Upper lobe of left lung (tissue), 6 donors: ENCODE results near the gene DYNLT2. TPM values are rescaled to one million over a fixed set of nuclear protein-coding genes. Genes with fewer than 3 reads are reported as not detected.
A peak's percentile ranks its signal among the peaks of the same experiment; 100 is the strongest.

Experiments
- ATAC-seq, 2 donors: fragments of 200-7000 bp; cut with Tn5 transposase; one replicate each; pipeline ENCODE4 v1.9.1; 2022; ENCODE audit warnings: mild to moderate bottlenecking in 2 of 2, moderate library complexity in 2 of 2; ENCODE audit not compliant: low FRiP score in 2 of 2
- DNase-seq, 2 donors: peaks; one replicate each; pipeline ENCODE4 v3.0.0-alpha.2; 2019 to 2020
- H3K27ac ChIP-seq, 4 donors: fragments of 200-600 bp; sonication (generic); one replicate each; pipeline ENCODE4 v1.5.1; 2016 to 2019
- H3K27me3 ChIP-seq, 4 donors: fragments of 200-600 bp; sonication (generic); one replicate each; pipeline ENCODE4 v1.5.1; 2017 to 2019
- H3K36me3 ChIP-seq, 4 donors: fragments of 200-600 bp; sonication (generic); one replicate each; pipeline ENCODE4 v1.5.1; 2016 to 2019
- H3K4me1 ChIP-seq, 4 donors: fragments of 200-600 bp; sonication (generic); one replicate each; pipeline ENCODE4 v1.5.1; 2018 to 2019
- H3K4me3 ChIP-seq, 4 donors: fragments of 200-600 bp; sonication (generic); one replicate each; pipeline ENCODE4 v1.5.1; 2017 to 2019; ENCODE audit warnings: mild to moderate bottlenecking in 2 of 4, moderate library complexity in 1 of 4
- H3K9me3 ChIP-seq, 4 donors: fragments of 200-600 bp; sonication (generic); one replicate each; pipeline ENCODE4 v1.5.1; 2018 to 2019
- CTCF ChIP-seq, 6 experiments: fragments of 450-650 bp in 4 of 6; fragments of 200-600 bp in 2 of 6; sonication (generic) in 2 of 6; IDR thresholded peaks; one replicate each; pipeline ENCODE4 v1.5.1; 2016 to 2019; ENCODE audit warnings: antibody characterized with exemption in 6 of 6
- EP300 ChIP-seq, 4 donors: sonication (generic); formaldehyde crosslinking; IDR thresholded peaks; one replicate each; pipeline ENCODE4 v1.5.1; 2017; ENCODE audit warnings: antibody characterized with exemption in 4 of 4, control low read depth in 2 of 4
- POLR2A ChIP-seq, 4 donors: fragments of 450-650 bp; IDR thresholded peaks; one replicate each; pipeline ENCODE4 v1.5.1; 2016 to 2017; ENCODE audit warnings: antibody characterized with exemption in 4 of 4, mild to moderate bottlenecking in 2 of 4
- POLR2AphosphoS5 ChIP-seq, 2 donors: sonication (generic); formaldehyde crosslinking; IDR thresholded peaks; one replicate each; pipeline ENCODE4 v1.5.1; 2017; ENCODE audit warnings: antibody characterized with exemption in 2 of 2
- WGBS, 2 donors: methylation state at CpG; one replicate each; pipeline ENCODE4 v1.1.5; 2017 to 2018; 5-methylcytosine and 5-hydroxymethylcytosine counted together
- total RNA-seq, 6 donors: library from RNA; depleted of rRNA in 4 of 6; stranded (reverse); fragments of >200 nt in 4 of 6; gene quantifications; one replicate each; pipeline versions ENCODE4 v1.1.0 to v1.2.1, GENCODE V29; 2016 to 2021
- donor health status: DM: no; HTN: no; CAD: no; lungs with moderate emphysema.
- donor health status: DM: no; HTN: yes; CAD: no; lungs with severe emphysema.

Gene DYNLT2
- total RNA-seq, 6 donors from 2014 or later, result 0.89 to 6.3 (median 1.2) TPM

- Histone ChIP-seq H3K27me3 (no peaks in the 10 kb centered on the region), H3K27ac (no peak overlapping the region), H3K4me3 (no peak overlapping the region), H3K36me3 (no peaks in the 10 kb centered on the region), H3K4me1 (peaks cover 8 to 24% (median 14%) of the 10 kb centered on the region in 4 donors), H3K9me3 (no peaks in the 10 kb centered on the region)
- no peak for DNase-seq
- ATAC-seq, result no peak
- no peak for TF ChIP-seq POLR2AphosphoS5 (IDR thresholded peaks at IDR 0.05)
- TF ChIP-seq EP300 (IDR thresholded peaks at IDR 0.05), result no peak
- TF ChIP-seq POLR2A (IDR thresholded peaks at IDR 0.05), result no peak
- no peak for TF ChIP-seq CTCF (IDR thresholded peaks at IDR 0.05)
Measured at GRCh38 chr6:169726963-169727362, 24.4 kb downstream of the DYNLT2 start.

GRCh38 chr6:169726049-169726400 lies 25.3 kb downstream of the DYNLT2 start:
- H3K27ac ChIP-seq, result peak overlapping the region in 2 of 4 donors; percentile 91 to 93
- 87 to 100% methylated on average over 1 of the region's 1 CpG for WGBS, 2 donors
- no peaks in the 10 kb centered on the region for H3K27me3 ChIP-seq
- no peaks in the 10 kb centered on the region for H3K9me3 ChIP-seq
- ATAC-seq, result no peak
- no peak for DNase-seq
- H3K4me1 ChIP-seq, result peaks cover 11 to 33% (median 18%) of the 10 kb centered on the region in 4 donors
- H3K4me3 ChIP-seq, result no peak overlapping the region
- no peaks in the 10 kb centered on the region for H3K36me3 ChIP-seq
- TF ChIP-seq CTCF (IDR thresholded peaks at IDR 0.05) (no peak), POLR2AphosphoS5 (IDR thresholded peaks at IDR 0.05) (no peak), EP300 (IDR thresholded peaks at IDR 0.05) (no peak), POLR2A (IDR thresholded peaks at IDR 0.05) (no peak)

- peak; percentile 71 to 74 for ATAC-seq
- no peaks in the 10 kb centered on the region for H3K36me3 ChIP-seq
- 26 to 27% methylated on average over 28 to 29 of the region's 29 CpGs for WGBS, 2 donors
Measured at GRCh38 chr6:169725125-169726048, 26.0 kb downstream of the DYNLT2 start.

GRCh38 chr6:169724494-169725124 lies 26.8 kb downstream of the DYNLT2 start, which contains the start of gene PHF10:
TSS of gene PHF10 (minus strand) at chr6:169724500. CDS start at chr6:169723931, 569 bp downstream.
- DNase-seq, result peak; percentile 49 to 93
- peak; percentile 46 to 68 for ATAC-seq
- 1% methylated on average over 41 of the region's 89 CpGs; no CpG with 5 or more reads in 1 of the 2 donors for WGBS, 2 donors

More at GRCh38 chr6:169725125-169726048, 26.0 kb downstream of the DYNLT2 start:
- DNase-seq, result peak in 1 of 2 donors; percentile 72
- peak overlapping the region; percentile 85 to 97 (median 92) for H3K27ac ChIP-seq
- peaks cover 11 to 35% (median 18%) of the 10 kb centered on the region in 4 donors for H3K4me1 ChIP-seq
- TF ChIP-seq POLR2A (IDR thresholded peaks at IDR 0.05), result peak in 2 of 4 donors; percentile 5 to 33
- TF ChIP-seq EP300 (IDR thresholded peaks at IDR 0.05), result peak in 1 of 4 donors; percentile 15
- no peak for TF ChIP-seq CTCF (IDR thresholded peaks at IDR 0.05)
- TF ChIP-seq POLR2AphosphoS5 (IDR thresholded peaks at IDR 0.05), result peak; percentile 24 to 56
- H3K4me3 ChIP-seq, result peak overlapping the region; percentile 46 to 93 (median 85)
- H3K27me3 ChIP-seq, result no peaks in the 10 kb centered on the region
- no peaks in the 10 kb centered on the region for H3K9me3 ChIP-seq

More at GRCh38 chr6:169724494-169725124, 26.8 kb downstream of the DYNLT2 start, which contains the start of gene PHF10:
- H3K36me3 ChIP-seq, result no peaks in the 10 kb centered on the region
- peaks cover 11 to 35% (median 18%) of the 10 kb centered on the region in 4 donors for H3K4me1 ChIP-seq
- peak within 1 kb of the TSS; percentile 55 to 93 (median 85) for H3K4me3 ChIP-seq
- no peaks in the 10 kb centered on the region for H3K9me3 ChIP-seq
- H3K27ac ChIP-seq, result peak within 1 kb of the TSS; percentile 91 to 97 (median 92)
- H3K27me3 ChIP-seq, result no peaks in the 10 kb centered on the region
- TF ChIP-seq EP300 (IDR thresholded peaks at IDR 0.05) (no peak), POLR2AphosphoS5 (IDR thresholded peaks at IDR 0.05) (no peak), POLR2A (IDR thresholded peaks at IDR 0.05) (peak in 1 of 4 donors; percentile 74), CTCF (IDR thresholded peaks at IDR 0.05) (no peak)
